Measurements from ENCODE around the gene CEP85L.

The CEP85L gene

GRCh38 chr6:118460958-118461470 lies 190.4 kb downstream of the CEP85L start:
- no peaks in the 10 kb centered on the region for H3K4me1 ChIP-seq (ENCODE audit: low read depth, poor library complexity, severe bottlenecking)
- no peaks in the 10 kb centered on the region for H3K79me2 ChIP-seq (ENCODE audit: insufficient read depth, low read depth)
- no peaks in the 10 kb centered on the region for H3K27me3 ChIP-seq (ENCODE audit: insufficient read depth, low read depth)
- H2AFZ ChIP-seq (ENCODE audit: low read depth), result no peak overlapping the region
- H3K36me3 ChIP-seq (ENCODE audit: insufficient read depth), result no peaks in the 10 kb centered on the region
- no peak overlapping the region for H3K4me2 ChIP-seq
- no peaks in the 10 kb centered on the region for H4K20me1 ChIP-seq (ENCODE audit: insufficient read depth)
- H3K27ac ChIP-seq, result no peak overlapping the region
- H3K9ac ChIP-seq, result no peak overlapping the region
- H3K4me3 ChIP-seq (IDR thresholded peaks at IDR 0.05; ENCODE audit: insufficient read depth, low read depth, low read length), result no peak overlapping the region
- TF ChIP-seq CTCF (conservative IDR thresholded peaks at IDR 0.05; ENCODE audit: low read depth, low read length), result no peak

- Histone ChIP-seq H2AFZ (ENCODE audit: low read depth) (no peak overlapping the region), H3K9ac (no peak overlapping the region), H3K27me3 (ENCODE audit: insufficient read depth, low read depth) (no peaks in the 10 kb centered on the region), H3K79me2 (ENCODE audit: insufficient read depth, low read depth) (no peaks in the 10 kb centered on the region), H3K4me1 (ENCODE audit: low read depth, poor library complexity, severe bottlenecking) (no peaks in the 10 kb centered on the region), H3K36me3 (ENCODE audit: insufficient read depth) (no peaks in the 10 kb centered on the region), H3K27ac (no peak overlapping the region), H4K20me1 (ENCODE audit: insufficient read depth) (no peaks in the 10 kb centered on the region), H3K4me2 (no peak overlapping the region), H3K4me3 (IDR thresholded peaks at IDR 0.05; ENCODE audit: insufficient read depth, low read depth, low read length) (no peak overlapping the region)
- no peak for TF ChIP-seq CTCF (conservative IDR thresholded peaks at IDR 0.05; ENCODE audit: low read depth, low read length)
These were observed 194.4 kb downstream of the CEP85L start for GRCh38 chr6:118456982-118457381.

GRCh38 chr6:118451839-118452238 lies 199.6 kb downstream of the CEP85L start:
- no peaks in the 10 kb centered on the region for H3K27me3 ChIP-seq (ENCODE audit: insufficient read depth, low read depth)
- H3K36me3 ChIP-seq (ENCODE audit: insufficient read depth), result no peaks in the 10 kb centered on the region
- no peak for TF ChIP-seq CTCF (conservative IDR thresholded peaks at IDR 0.05; ENCODE audit: low read depth, low read length)
- H3K27ac ChIP-seq, result no peak overlapping the region
- no peak overlapping the region for H2AFZ ChIP-seq (ENCODE audit: low read depth)
- no peaks in the 10 kb centered on the region for H3K79me2 ChIP-seq (ENCODE audit: insufficient read depth, low read depth)
- no peak overlapping the region for H3K4me3 ChIP-seq (IDR thresholded peaks at IDR 0.05; ENCODE audit: insufficient read depth, low read depth, low read length)
- H3K4me2 ChIP-seq, result no peak overlapping the region
- H3K4me1 ChIP-seq (ENCODE audit: low read depth, poor library complexity, severe bottlenecking), result no peaks in the 10 kb centered on the region
- H3K9ac ChIP-seq, result no peak overlapping the region
- H4K20me1 ChIP-seq (ENCODE audit: insufficient read depth), result no peaks in the 10 kb centered on the region

GRCh38 chr6:118444796-118445195 lies 206.6 kb downstream of the CEP85L start:
- no peaks in the 10 kb centered on the region for H3K79me2 ChIP-seq (ENCODE audit: insufficient read depth, low read depth)
- no peak overlapping the region for H2AFZ ChIP-seq (ENCODE audit: low read depth)
- H3K4me2 ChIP-seq, result no peak overlapping the region
- H3K9ac ChIP-seq, result no peak overlapping the region
- no peak overlapping the region for H3K4me3 ChIP-seq (IDR thresholded peaks at IDR 0.05; ENCODE audit: insufficient read depth, low read depth, low read length)
- H3K27ac ChIP-seq, result no peak overlapping the region
- no peaks in the 10 kb centered on the region for H3K27me3 ChIP-seq (ENCODE audit: insufficient read depth, low read depth)
- H4K20me1 ChIP-seq (ENCODE audit: insufficient read depth), result no peaks in the 10 kb centered on the region
- TF ChIP-seq CTCF (conservative IDR thresholded peaks at IDR 0.05; ENCODE audit: low read depth, low read length), result no peak
- no peaks in the 10 kb centered on the region for H3K4me1 ChIP-seq (ENCODE audit: low read depth, poor library complexity, severe bottlenecking)
- H3K36me3 ChIP-seq (ENCODE audit: insufficient read depth), result no peaks in the 10 kb centered on the region

Data from KMS-11 (cell line).